IMR-90 (cell line): ENCODE results near the gene ZMYM2. TPM values are rescaled to one million over a fixed set of nuclear protein-coding genes. Genes with fewer than 3 reads are reported as not detected.

Experiments used
- ATAC-seq: fragments of 200-7000 bp; cut with Tn5 transposase; 2 replicates; pipeline ENCODE4 v1.9.1; 2020; ENCODE audit warnings: low read depth, mild to moderate bottlenecking, moderate library complexity
- BruUV-seq: library from RNA; stranded (reverse); fragments of 400-500 nt; replicated peaks from 2 replicates; lab custom pipeline; 2021; lab: Mats Ljungman, UMichigan
- CTCF ChIA-PET: fragments of 300-600 bp; formaldehyde crosslinking; extraction: SDS; loops from one replicate; lab custom pipeline; 2021; ENCODE audit warnings: antibody characterized with exemption; lab: Yijun Ruan, JAX
- POLR2A ChIA-PET: fragments of 300-600 bp; sonication (Branson Sonifier 250); formaldehyde crosslinking; loops from one replicate; lab custom pipeline; 2022; ENCODE audit warnings: antibody characterized with exemption; ENCODE audit not compliant: unreplicated experiment; lab: Charles Lee
- DNase-seq: peaks from one replicate; pipeline ENCODE4 v3.0.0; 2013
- H2AFZ ChIP-seq: replicated peaks from 2 replicates; pipeline ENCODE3; 2013; ENCODE audit warnings: low read length, mild to moderate bottlenecking; ENCODE audit not compliant: poor library complexity
- H2AK5ac ChIP-seq: 2 replicates; pipeline ENCODE4 v1.6.1; 2013; ENCODE audit warnings: low read depth, low read length, inconsistent platforms
- H2AK9ac ChIP-seq: replicated peaks from 2 replicates; pipeline ENCODE3; 2013; ENCODE audit warnings: mild to moderate bottlenecking, low read depth, low read length, moderate library complexity; ENCODE audit not compliant: poor library complexity
- H2BK120ac ChIP-seq: 2 replicates; pipeline ENCODE4 v1.6.1; 2013; ENCODE audit warnings: low read depth, low read length, inconsistent platforms
- H2BK15ac ChIP-seq: 3 replicates; pipeline ENCODE4 v1.6.1; 2013; ENCODE audit warnings: low read depth, low read length, inconsistent platforms
- H2BK20ac ChIP-seq: 2 replicates; pipeline ENCODE4 v1.6.1; 2013; ENCODE audit warnings: low read depth, mild to moderate bottlenecking, inconsistent platforms, low read length, moderate library complexity
- H2BK5ac ChIP-seq: 2 replicates; pipeline ENCODE4 v1.6.1; 2013; ENCODE audit warnings: mild to moderate bottlenecking, low read depth, low read length, inconsistent platforms; ENCODE audit not compliant: poor library complexity, severe bottlenecking
- H3K14ac ChIP-seq: replicated peaks from 2 replicates; pipeline ENCODE4 v1.6.1; 2013; ENCODE audit warnings: low read depth, low read length, inconsistent platforms
- H3K18ac ChIP-seq: 2 replicates; pipeline ENCODE4 v1.6.1; 2013; ENCODE audit warnings: low read depth, low read length, control low read depth
- H3K23ac ChIP-seq: 2 replicates; pipeline ENCODE4 v1.6.1; 2013; ENCODE audit warnings: low read depth, low read length, inconsistent platforms
- H3K27ac ChIP-seq: 2 replicates; pipeline ENCODE4 v1.5.1; 2013; ENCODE audit warnings: mild to moderate bottlenecking, control low read depth, low read length; ENCODE audit not compliant: insufficient read depth
- H3K27me3 ChIP-seq: 2 replicates; pipeline ENCODE4 v1.6.1; 2013; ENCODE audit warnings: low read length; ENCODE audit not compliant: control insufficient read depth, insufficient read depth
- H3K36me3 ChIP-seq: 2 replicates; pipeline ENCODE4 v1.6.1; 2013; ENCODE audit warnings: low read length, mixed read lengths; ENCODE audit not compliant: control insufficient read depth, insufficient read depth
- H3K4ac ChIP-seq: 2 replicates; pipeline ENCODE4 v1.6.1; 2013; ENCODE audit warnings: low read depth, low read length, inconsistent platforms
- H3K4me1 ChIP-seq: 2 replicates; pipeline ENCODE4 v1.6.1; 2013; ENCODE audit warnings: low read length, mixed read lengths; ENCODE audit not compliant: control insufficient read depth, insufficient read depth
- H3K4me2 ChIP-seq: 2 replicates; pipeline ENCODE4 v1.6.1; 2013; ENCODE audit warnings: low read depth, mild to moderate bottlenecking, control low read depth, low read length, moderate library complexity
- H3K4me3 ChIP-seq: 2 replicates; pipeline ENCODE4 v1.5.1; 2013; ENCODE audit warnings: low read depth, mild to moderate bottlenecking, control low read depth, low read length, moderate library complexity; ENCODE audit not compliant: insufficient read depth
- H3K56ac ChIP-seq: 2 replicates; pipeline ENCODE4 v1.6.1; 2013; ENCODE audit warnings: low read length, inconsistent platforms; ENCODE audit not compliant: insufficient read depth; ENCODE audit errors: extremely low read depth
- H3K79me1 ChIP-seq, 2 experiments: 2 replicates each; pipeline ENCODE4 v1.6.1; 2013; ENCODE audit warnings: low read length in 2 of 2, inconsistent platforms in 1 of 2, low read depth in 1 of 2
- H3K9ac ChIP-seq: 2 replicates; pipeline ENCODE4 v1.6.1; 2013; ENCODE audit warnings: low read depth, low read length, control low read depth
- H3K9me1 ChIP-seq: 2 replicates; pipeline ENCODE4 v1.6.1; 2013; ENCODE audit warnings: low read length, inconsistent platforms; ENCODE audit not compliant: insufficient read depth
- H3K9me3 ChIP-seq: 2 replicates; pipeline ENCODE4 v1.6.1; 2013; ENCODE audit warnings: low read length; ENCODE audit not compliant: control insufficient read depth, insufficient read depth
- H4K20me1 ChIP-seq: 2 replicates; pipeline ENCODE4 v1.6.1; 2013; ENCODE audit warnings: low read length, inconsistent platforms; ENCODE audit not compliant: insufficient read depth
- H4K5ac ChIP-seq: 2 replicates; pipeline ENCODE4 v1.6.1; 2013; ENCODE audit warnings: mild to moderate bottlenecking, low read depth, low read length, control low read depth
- H4K8ac ChIP-seq, 2 experiments: 2 replicates each; pipeline ENCODE4 v1.6.1; 2013; ENCODE audit warnings: low read depth in 2 of 2, low read length in 2 of 2, control low read depth in 1 of 2, inconsistent platforms in 1 of 2
- H4K91ac ChIP-seq: 2 replicates; pipeline ENCODE4 v1.6.1; 2013; ENCODE audit warnings: low read depth, low read length, inconsistent platforms; ENCODE audit not compliant: insufficient read depth
- BHLHE40 ChIP-seq: fragments of 150-350 bp; IDR thresholded peaks from 2 replicates; pipeline ENCODE4 v1.6.1; 2016; ENCODE audit warnings: mild to moderate bottlenecking, low read depth, low read length
- CTCF ChIP-seq: conservative IDR thresholded peaks from 2 replicates; pipeline ENCODE4 v1.5.1; 2012; ENCODE audit warnings: mild to moderate bottlenecking, low read depth, low read length, improper control_type of control experiment
- POLR2A ChIP-seq: IDR thresholded peaks from 2 replicates; pipeline ENCODE4 v1.6.1; 2012; ENCODE audit warnings: mild to moderate bottlenecking, low read depth, low read length
- RCOR1 ChIP-seq: IDR thresholded peaks from 2 replicates; pipeline ENCODE4 v1.6.1; 2012; ENCODE audit warnings: mild to moderate bottlenecking, low read length, improper control_type of control experiment; ENCODE audit not compliant: insufficient replicate concordance
- RFX5 ChIP-seq: IDR thresholded peaks from 2 replicates; pipeline ENCODE4 v1.8.0; 2012; ENCODE audit warnings: low read depth, mild to moderate bottlenecking, low read length, moderate library complexity
- USF2 ChIP-seq: fragments of 150-350 bp; IDR thresholded peaks from 2 replicates; pipeline ENCODE4 v1.6.1; 2017; ENCODE audit warnings: mild to moderate bottlenecking, antibody characterized with exemption, low read length, low read depth
- WGBS, 2 experiments: methylation state at CpG; one replicate each; pipeline versions ENCODE4 v1.1.5 to v1.1.7; 2013; ENCODE audit warnings: missing lambda C conversion rate in 2 of 2; ENCODE audit not compliant: insufficient read length in 1 of 2; ENCODE audit errors: extremely low coverage in 2 of 2; 5-methylcytosine and 5-hydroxymethylcytosine counted together
- dilution Hi-C: fragments of 300-500 bp; cut with HindIII; formaldehyde crosslinking; loops from one replicate; pipeline ENCODE4 v1.14.3; 2018; ENCODE audit warnings: low sequenced_read_pairs; ENCODE audit not compliant: unreplicated experiment
- in situ Hi-C: fragments of 300-500 bp; cut with MboI; formaldehyde crosslinking; loops from 3 replicates; pipeline ENCODE4 v1.14.3; 2019; ENCODE audit warnings: low sequenced_read_pairs, inconsistent platforms, mixed read lengths
- intact Hi-C: fragments of 100-400 bp; cut with micrococcal nuclease; formaldehyde crosslinking; loops from 2 replicates; pipeline ENCODE4 v1.10.0; 2022
- polyA plus RNA-seq, 3 experiments: library from polyadenylated mRNA; depleted of rRNA; stranded (reverse); fragments of >200 nt; gene quantifications; 2 replicates each; pipeline ENCODE4 v1.2.3, GENCODE V29; 2012; ENCODE audit warnings: low replicate concordance in 1 of 3
- total RNA-seq: library from RNA; depleted of rRNA; stranded (reverse); fragments of >200 nt; gene quantifications from 2 replicates; pipeline ENCODE4 v1.2.3, GENCODE V29; 2012

Gene ZMYM2
- total and polyA plus RNA-seq, 2 of the 4 experiments (the other 2 are of a cell fraction), result 15.7 to 51.1 TPM

GRCh38 chr13:19985219-19985556, 26.7 kb downstream of the ZMYM2 start:
- no peak overlapping the region for H3K4me3 ChIP-seq
- peaks cover 22% of the 10 kb centered on the region for H3K36me3 ChIP-seq
- H3K18ac ChIP-seq, result no peak overlapping the region
- no peak overlapping the region for H3K4me2 ChIP-seq
- BruUV-seq, result no TSS peak
- H2BK5ac ChIP-seq, result no peak overlapping the region
- H4K8ac ChIP-seq, result no peak overlapping the region
- H3K4me1 ChIP-seq, result peaks cover 4% of the 10 kb centered on the region
- peak overlapping the region; percentile 19 for H2AK9ac ChIP-seq
- no peak overlapping the region for H3K14ac ChIP-seq
- peaks cover 47 to 65% of the 10 kb centered on the region in 2 experiments for H3K79me1 ChIP-seq
- no peaks in the 10 kb centered on the region for H3K27me3 ChIP-seq
- ChIA-PET CTCF (interaction anchor here (0.8 to 2.1 kb wide), 6 partner anchors 10 to 178 kb away, joined by 3 to 5 read pairs (median 4); no protein-coding TSS in a partner anchor), POLR2A (no interaction called here)
- TF ChIP-seq RCOR1, result no peak
- TF ChIP-seq POLR2A, result no peak
- TF ChIP-seq CTCF, result no peak
- TF ChIP-seq BHLHE40, result no peak
- TF ChIP-seq RFX5, result no peak
- no peak for TF ChIP-seq USF2
- in situ Hi-C loops (loop anchor here (25.0 kb wide), 1 partner anchor 323 kb away; no protein-coding TSS in a partner anchor), dilution Hi-C loops (no loop called here), intact Hi-C loops (no loop called here)
- H4K91ac ChIP-seq, result no peak overlapping the region
- H3K27ac ChIP-seq, result no peak overlapping the region; the same call in 1 of the 2 replicates
- ATAC-seq, result peak; percentile 33; the same call in 1 of the 2 replicates
- peaks cover 58% of the 10 kb centered on the region for H4K20me1 ChIP-seq
- H3K23ac ChIP-seq, result no peak overlapping the region
- H3K9me1 ChIP-seq, result peaks cover 11% of the 10 kb centered on the region
- no peak overlapping the region for H2BK120ac ChIP-seq
- no peak for DNase-seq
- WGBS, 2 experiments, result no CpG with 5 or more reads among the region's 2 CpGs
- no peak overlapping the region for H3K4ac ChIP-seq
- H2AFZ ChIP-seq, result no peak overlapping the region
- H2BK15ac ChIP-seq, result no peak overlapping the region
- H3K9ac ChIP-seq, result no peak overlapping the region
- H3K9me3 ChIP-seq, result no peaks in the 10 kb centered on the region
- no peak overlapping the region for H4K5ac ChIP-seq
- no peak overlapping the region for H3K56ac ChIP-seq
- no peak overlapping the region for H2AK5ac ChIP-seq
- H2BK20ac ChIP-seq, result no peak overlapping the region
